ENCODE results near the gene LAD1. TPM values are rescaled to one million over a fixed set of nuclear protein-coding genes. Genes with fewer than 3 reads are reported as not detected.

The LAD1 gene
- total and polyA plus RNA-seq, 2 experiments from 2014 or later, result 63.5 to 64.2 TPM

GRCh38 chr1:201356236-201356635 is 42.9 kb downstream of the LAD1 start:
- no peaks in the 10 kb centered on the region for H4K20me1 ChIP-seq (ENCODE audit: insufficient read depth, poor library complexity, severe bottlenecking)
- no peak for DNase-seq (ENCODE audit: low spot score)
- H3K4me3 ChIP-seq, result no peak overlapping the region
- no peaks in the 10 kb centered on the region for H3K79me2 ChIP-seq
- no peak overlapping the region for H3K27ac ChIP-seq
- no peaks in the 10 kb centered on the region for H3K9me3 ChIP-seq (ENCODE audit: low read depth)
- H3K27me3 ChIP-seq, result no peaks in the 10 kb centered on the region
- no peak overlapping the region for H3K4me2 ChIP-seq
- WGBS (ENCODE audit: low lambda C conversion rate, missing lambda C conversion rate), result 93% methylated on average over 5 of the region's 5 CpGs
- H3K4me1 ChIP-seq (ENCODE audit: insufficient read depth), result no peaks in the 10 kb centered on the region
- H2AFZ ChIP-seq, result no peak overlapping the region
- no peaks in the 10 kb centered on the region for H3K36me3 ChIP-seq (replicated peaks; ENCODE audit: insufficient read depth, low read depth)
- no peak for TF ChIP-seq EZH2 (IDR thresholded peaks at IDR 0.05; ENCODE audit: borderline replicate concordance)
- no peaks in the 10 kb centered on the region for H3K9me2 ChIP-seq (replicated peaks; ENCODE audit: insufficient read depth)

- Histone ChIP-seq H3K79me2 (no peaks in the 10 kb centered on the region), H3K9me2 (replicated peaks; ENCODE audit: insufficient read depth) (no peaks in the 10 kb centered on the region)
- WGBS (ENCODE audit: low lambda C conversion rate, missing lambda C conversion rate), result 95% methylated on average over 7 of the region's 7 CpGs
These were observed 43.7 kb downstream of the LAD1 start for GRCh38 chr1:201355471-201355870.

GRCh38 chr1:201354901-201355295 is 44.2 kb downstream of the LAD1 start:
- Histone ChIP-seq H4K20me1 (ENCODE audit: insufficient read depth, poor library complexity, severe bottlenecking) (no peaks in the 10 kb centered on the region), H3K4me2 (no peak overlapping the region), H3K4me1 (ENCODE audit: insufficient read depth) (no peaks in the 10 kb centered on the region), H3K79me2 (no peaks in the 10 kb centered on the region), H3K4me3 (no peak overlapping the region), H3K36me3 (replicated peaks; ENCODE audit: insufficient read depth, low read depth) (no peaks in the 10 kb centered on the region), H3K27ac (no peak overlapping the region), H3K9me2 (replicated peaks; ENCODE audit: insufficient read depth) (no peaks in the 10 kb centered on the region), H3K27me3 (no peaks in the 10 kb centered on the region), H3K9me3 (ENCODE audit: low read depth) (no peaks in the 10 kb centered on the region), H2AFZ (no peak overlapping the region)
- 67% methylated on average over 4 of the region's 4 CpGs for WGBS (ENCODE audit: low lambda C conversion rate, missing lambda C conversion rate)
- no peak for DNase-seq (ENCODE audit: low spot score)
- TF ChIP-seq EZH2 (IDR thresholded peaks at IDR 0.05; ENCODE audit: borderline replicate concordance) (no peak), CTCF (IDR thresholded peaks at IDR 0.05; ENCODE audit: poor library complexity) (no peak), EZH2phosphoT487 (IDR thresholded peaks at IDR 0.05; ENCODE audit: low read depth, severe bottlenecking, unreplicated experiment) (no peak)

More at GRCh38 chr1:201355471-201355870, 43.7 kb downstream of the LAD1 start:
- Histone ChIP-seq H3K27ac (no peak overlapping the region), H2AFZ (no peak overlapping the region), H3K9me3 (ENCODE audit: low read depth) (no peaks in the 10 kb centered on the region), H4K20me1 (ENCODE audit: insufficient read depth, poor library complexity, severe bottlenecking) (no peaks in the 10 kb centered on the region), H3K4me3 (no peak overlapping the region), H3K4me2 (no peak overlapping the region), H3K27me3 (no peaks in the 10 kb centered on the region), H3K36me3 (replicated peaks; ENCODE audit: insufficient read depth, low read depth) (no peaks in the 10 kb centered on the region), H3K4me1 (ENCODE audit: insufficient read depth) (no peaks in the 10 kb centered on the region)
- DNase-seq (ENCODE audit: low spot score), result no peak
- TF ChIP-seq EZH2 (IDR thresholded peaks at IDR 0.05; ENCODE audit: borderline replicate concordance) (no peak), EZH2phosphoT487 (IDR thresholded peaks at IDR 0.05; ENCODE audit: low read depth, severe bottlenecking, unreplicated experiment) (no peak), CTCF (IDR thresholded peaks at IDR 0.05; ENCODE audit: poor library complexity) (no peak)

- Histone ChIP-seq H3K4me2 (no peak overlapping the region), H3K9me3 (ENCODE audit: low read depth) (no peaks in the 10 kb centered on the region), H2AFZ (no peak overlapping the region), H3K4me3 (no peak overlapping the region), H3K9me2 (replicated peaks; ENCODE audit: insufficient read depth) (no peaks in the 10 kb centered on the region), H3K27ac (no peak overlapping the region), H3K79me2 (no peaks in the 10 kb centered on the region), H3K27me3 (no peaks in the 10 kb centered on the region), H3K36me3 (replicated peaks; ENCODE audit: insufficient read depth, low read depth) (no peaks in the 10 kb centered on the region), H4K20me1 (ENCODE audit: insufficient read depth, poor library complexity, severe bottlenecking) (no peaks in the 10 kb centered on the region), H3K4me1 (ENCODE audit: insufficient read depth) (no peaks in the 10 kb centered on the region)
- DNase-seq (ENCODE audit: low spot score), result no peak
- TF ChIP-seq EZH2phosphoT487 (IDR thresholded peaks at IDR 0.05; ENCODE audit: low read depth, severe bottlenecking, unreplicated experiment) (no peak), CTCF (IDR thresholded peaks at IDR 0.05; ENCODE audit: poor library complexity) (no peak), EZH2 (IDR thresholded peaks at IDR 0.05; ENCODE audit: borderline replicate concordance) (no peak)
- 93% methylated on average over 9 of the region's 9 CpGs for WGBS (ENCODE audit: low lambda C conversion rate, missing lambda C conversion rate)
These were observed 44.8 kb downstream of the LAD1 start for GRCh38 chr1:201354151-201354900.

All from hepatocyte (in vitro differentiated cells).